HTR-8/SVneo (cell line): ENCODE results near the gene DHX57.
A peak's percentile ranks its signal among the peaks of the same experiment; 100 is the strongest.
"Not testable (repeated sequence)": the region's sequence is repeated elsewhere in the genome, so short reads cannot be mapped to it uniquely, and the experiment has no call there.

ENCODE experiments used
- DNase-seq: peaks from one replicate; pipeline ENCODE4 v3.0.0; 2011; ENCODE audit warnings: low spot score, mixed read lengths; ENCODE audit not compliant: insufficient read length
- FAIRE-seq: peaks from 2 replicates; lab custom pipeline; 2011; peaks lifted over from hg19 to GRCh38; lab: Jason Lieb, UNC

DHX57 gene

GRCh38 chr2:38808677-38809076, 67.1 kb downstream of the DHX57 start:
- DNase-seq: no peak
- FAIRE-seq: no peak

- no peak for FAIRE-seq
Measured at GRCh38 chr2:38806733-38807059, 69.0 kb downstream of the DHX57 start.

DNA sequence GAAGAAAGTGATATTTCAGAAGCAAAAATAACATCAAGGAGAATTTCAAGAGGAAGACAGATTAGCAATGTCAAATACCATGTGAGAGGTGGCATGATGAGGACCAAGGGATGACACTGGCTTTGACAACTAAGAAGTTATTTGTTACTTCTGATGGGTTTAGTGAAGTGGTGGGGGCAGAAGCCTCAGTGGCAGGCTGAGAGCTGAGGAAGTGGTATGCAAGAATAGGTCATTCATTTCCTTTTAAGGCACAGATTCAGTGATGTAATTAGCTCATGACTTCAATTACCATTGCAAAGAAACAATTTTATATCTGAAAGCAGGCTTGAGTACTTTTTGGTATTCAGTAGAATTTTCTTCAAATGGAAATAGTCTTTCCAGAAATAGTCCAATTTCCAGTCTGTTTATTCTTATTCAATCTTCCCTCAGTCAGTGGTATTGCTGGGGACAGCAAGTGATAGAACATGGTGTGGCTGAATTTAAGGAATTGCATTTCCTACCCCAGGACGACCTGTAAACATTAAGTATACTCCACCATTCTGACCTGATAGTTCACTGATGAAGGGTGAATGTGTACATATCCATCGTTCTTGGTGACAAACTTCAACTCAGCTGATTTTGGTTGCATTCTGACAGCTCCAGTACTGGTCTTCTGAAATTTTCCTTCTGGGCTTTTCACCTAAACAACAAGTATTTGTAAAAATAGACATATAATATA, 69.6 kb downstream of the DHX57 start:
- DNase-seq: no peak
- FAIRE-seq: no peak

More at GRCh38 chr2:38806733-38807059, 69.0 kb downstream of the DHX57 start:
- DNase-seq: no peak

DNA sequence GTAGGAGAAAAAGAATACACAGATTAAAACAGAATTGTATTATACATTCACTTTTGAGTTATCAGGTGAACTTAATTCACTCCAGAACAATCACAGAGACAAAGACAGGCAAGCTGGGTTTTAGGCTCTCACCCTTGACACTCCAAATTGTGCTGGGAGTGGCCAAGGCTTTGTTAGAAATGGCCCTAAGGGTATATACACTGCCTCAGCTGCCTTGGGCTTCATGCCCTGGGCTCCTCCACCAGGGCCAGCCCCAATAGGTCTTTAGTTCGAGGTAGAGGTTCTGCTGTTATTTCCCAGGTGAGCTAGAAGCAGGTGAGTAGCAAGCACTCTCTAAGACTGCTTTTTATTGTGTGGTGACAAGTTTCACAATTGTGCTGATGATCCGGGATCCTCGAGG, 77.8 kb downstream of the DHX57 start:
- FAIRE-seq: no peak
- no peak for DNase-seq

GRCh38 chr2:38797250-38797676, 78.5 kb downstream of the DHX57 start:
- DNase-seq (peak; percentile 68), FAIRE-seq (no peak)

GRCh38 chr2:38795016-38795415, 80.7 kb downstream of the DHX57 start:
- not testable (repeated sequence) for DNase-seq, FAIRE-seq

- no peak for FAIRE-seq
- no peak for DNase-seq
Measured at GRCh38 chr2:38794235-38794946, 81.3 kb downstream of the DHX57 start.

- FAIRE-seq (no peak), DNase-seq (no peak)
Measured at GRCh38 chr2:38793511-38793910, 82.2 kb downstream of the DHX57 start.

DNA sequence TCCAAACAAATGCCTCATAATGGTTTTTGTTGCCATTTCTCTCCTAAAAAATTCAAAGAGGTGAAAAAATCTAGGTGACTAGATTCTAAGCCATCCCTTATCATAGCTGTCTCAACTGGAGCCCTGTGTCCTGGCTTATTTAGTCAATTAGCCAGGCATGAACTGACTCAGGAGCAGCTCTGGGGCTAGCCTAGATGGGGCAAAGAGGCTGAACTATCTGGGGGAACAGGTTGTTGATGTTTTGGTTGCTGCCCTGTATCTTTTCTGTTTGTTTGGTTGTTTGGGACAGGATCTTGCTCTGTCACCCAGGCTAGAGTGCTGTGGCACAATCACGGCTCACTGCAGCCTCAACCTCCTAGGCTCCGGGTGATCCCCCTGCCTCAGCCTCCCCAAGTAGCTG, 83.0 kb downstream of the DHX57 start:
- DNase-seq (no peak), FAIRE-seq (no peak)

DNA sequence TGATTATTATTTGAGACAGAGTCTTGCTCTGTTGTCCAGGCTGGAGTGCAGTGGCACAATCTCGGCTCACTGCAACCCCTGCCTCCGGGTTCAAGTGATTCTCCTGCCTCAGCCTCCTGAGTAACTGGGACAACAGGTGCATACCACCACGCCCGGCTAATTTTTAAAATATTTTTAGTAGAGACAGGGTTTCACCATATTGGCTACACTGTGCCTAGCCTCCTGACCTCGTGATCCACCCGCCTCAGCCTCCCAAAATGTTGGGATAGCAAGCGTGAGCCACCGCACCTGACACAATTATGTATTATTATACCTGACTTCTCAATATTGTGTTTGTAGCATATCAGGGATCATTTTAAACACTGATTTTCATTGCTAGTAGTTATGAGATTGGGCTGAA, 83.4 kb downstream of the DHX57 start:
- FAIRE-seq: not testable (repeated sequence)

DNA sequence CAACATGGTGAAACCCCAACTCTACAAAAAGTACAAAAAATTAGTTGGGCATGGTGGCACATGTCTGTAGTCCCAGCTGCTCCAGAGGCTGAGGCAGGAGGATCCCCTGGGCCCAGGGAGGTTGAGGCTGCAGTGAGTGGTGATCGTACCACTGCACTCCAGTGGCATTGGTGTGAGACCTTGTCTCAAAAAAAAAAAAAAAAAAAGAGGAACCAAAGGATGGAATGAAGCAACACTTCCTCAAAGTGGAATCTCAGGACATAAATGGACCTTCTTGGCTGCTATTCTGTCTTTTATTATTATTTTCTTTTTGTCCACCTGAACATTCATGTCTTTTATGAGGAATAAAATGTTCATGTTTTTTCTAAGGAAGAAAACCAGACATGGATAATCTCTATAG, 84.0 kb downstream of the DHX57 start:
- no peak for FAIRE-seq
- DNase-seq: no peak

More for the DNA sequence above, 83.4 kb downstream of the DHX57 start:
- DNase-seq: not testable (repeated sequence)

- DNase-seq (no peak), FAIRE-seq (no peak)
Measured at GRCh38 chr2:38789691-38790090, 86.0 kb downstream of the DHX57 start.

DNA sequence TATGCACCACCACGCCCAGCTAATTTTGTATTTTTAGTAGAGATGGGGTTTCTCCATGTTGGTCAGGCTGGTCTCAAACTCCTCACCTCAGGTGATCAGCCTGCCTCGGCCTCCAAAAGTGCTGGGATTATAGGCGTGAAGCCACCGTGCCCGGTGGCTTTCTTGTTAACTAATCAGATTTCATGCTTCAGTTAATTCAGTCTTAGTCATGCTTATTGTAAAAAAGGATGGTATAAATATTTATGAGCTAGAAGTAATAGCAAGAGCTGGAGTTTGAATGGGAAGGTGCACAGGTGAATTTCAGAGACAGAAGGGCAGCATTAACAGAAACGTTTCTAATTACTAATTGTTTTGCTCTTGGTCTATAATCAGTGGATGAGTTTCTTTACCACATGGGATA, 87.4 kb downstream of the DHX57 start:
- DNase-seq (no peak), FAIRE-seq (no peak)

GRCh38 chr2:38783586-38783985, 92.1 kb downstream of the DHX57 start:
- FAIRE-seq: no peak
- no peak for DNase-seq

GRCh38 chr2:38778687-38779082, 97.0 kb downstream of the DHX57 start:
- no peak for DNase-seq

GRCh38 chr2:38776531-38776930, 99.2 kb downstream of the DHX57 start:
- no peak for DNase-seq
- no peak for FAIRE-seq

More at GRCh38 chr2:38778687-38779082, 97.0 kb downstream of the DHX57 start:
- no peak for FAIRE-seq

GRCh38 chr2:38775921-38776225, 99.9 kb downstream of the DHX57 start:
- no peak for FAIRE-seq
- no peak for DNase-seq

- no peak for DNase-seq
- FAIRE-seq: no peak
Measured at GRCh38 chr2:38775097-38775920, 100.4 kb downstream of the DHX57 start.

DNA sequence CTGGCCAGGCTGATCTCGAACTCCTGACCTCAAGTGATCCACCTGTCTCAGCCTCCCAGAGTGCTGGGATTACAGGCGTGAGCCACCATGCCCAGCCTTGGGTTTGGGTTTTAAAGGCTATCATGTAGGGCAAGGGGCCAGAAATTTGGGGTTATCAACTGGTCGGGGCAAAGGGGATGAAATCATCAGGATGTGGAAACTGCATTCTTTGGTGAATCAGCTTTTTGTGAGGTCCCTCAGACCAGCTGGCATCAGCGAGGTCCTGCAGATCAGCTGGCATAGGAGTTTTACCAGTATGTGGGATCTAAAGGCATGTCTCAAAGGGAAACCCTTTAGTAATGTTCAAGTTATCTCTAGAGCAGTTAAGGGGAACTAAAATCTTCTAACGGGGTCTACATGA, 104.1 kb downstream of the DHX57 start:
- no peak for FAIRE-seq
- DNase-seq: peak; percentile 22

DNA sequence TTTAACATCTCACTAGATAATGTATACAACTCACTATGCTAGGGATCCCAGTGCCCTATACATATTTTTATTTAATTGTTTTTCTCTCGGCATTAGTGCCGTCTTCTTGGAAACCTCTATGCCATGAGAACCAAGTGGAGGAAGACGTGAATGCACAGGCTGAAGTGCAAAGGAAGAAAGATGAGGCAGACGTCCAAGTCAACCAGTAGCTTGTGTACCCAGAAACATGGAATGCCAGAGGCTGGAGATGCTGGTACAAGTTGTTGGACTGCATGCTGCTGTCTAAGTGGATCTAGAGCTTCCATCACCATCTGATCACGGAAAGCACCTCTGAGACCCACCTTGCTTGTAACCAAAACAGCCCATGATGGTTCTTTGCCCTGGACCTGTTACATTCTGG, 110.2 kb downstream of the DHX57 start:
- FAIRE-seq (no peak), DNase-seq (no peak)

DNA sequence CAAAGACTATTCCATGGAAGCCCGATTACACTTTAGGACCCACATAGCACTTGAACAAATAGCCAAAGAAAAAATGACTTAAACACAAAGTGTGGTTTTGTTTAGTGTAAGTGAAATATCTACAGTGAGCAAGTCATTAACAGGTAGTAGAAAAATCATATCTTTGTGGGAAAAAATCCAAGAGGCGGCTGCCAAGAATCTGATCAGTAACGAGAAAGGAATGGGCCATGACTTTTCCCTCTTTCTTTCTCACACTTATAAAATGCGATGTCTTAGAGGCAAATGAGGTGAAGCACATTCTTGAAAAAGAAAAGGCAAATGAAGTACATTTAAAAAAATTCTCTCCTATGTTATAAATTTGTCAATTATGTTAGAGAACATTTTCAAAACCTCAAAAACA, 110.6 kb downstream of the DHX57 start:
- FAIRE-seq: no peak
- DNase-seq: no peak
